Measurements from ENCODE around the gene FCRLB.

Gene FCRLB

DNA sequence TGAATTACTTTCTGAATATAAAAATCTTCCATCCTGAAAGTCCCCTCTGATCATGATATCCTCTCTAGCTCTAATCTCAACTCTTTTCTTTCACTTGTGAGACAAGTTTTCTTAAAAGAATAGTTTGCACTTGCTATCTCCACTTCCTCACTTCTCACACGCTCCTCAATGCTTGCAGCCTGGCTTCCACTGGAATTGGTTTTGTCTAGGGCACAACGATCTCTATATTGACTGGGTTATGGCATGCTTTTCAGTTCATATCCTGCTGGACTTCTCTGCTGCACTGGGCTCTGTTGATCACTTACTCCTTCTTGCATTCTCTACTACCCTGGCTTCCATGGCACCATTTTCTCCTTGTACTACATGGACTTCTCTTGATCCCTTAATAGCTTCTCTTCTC is 13.8 kb upstream of the FCRLB start:
- H3K27ac ChIP-seq, result no peak overlapping the region

DNA sequence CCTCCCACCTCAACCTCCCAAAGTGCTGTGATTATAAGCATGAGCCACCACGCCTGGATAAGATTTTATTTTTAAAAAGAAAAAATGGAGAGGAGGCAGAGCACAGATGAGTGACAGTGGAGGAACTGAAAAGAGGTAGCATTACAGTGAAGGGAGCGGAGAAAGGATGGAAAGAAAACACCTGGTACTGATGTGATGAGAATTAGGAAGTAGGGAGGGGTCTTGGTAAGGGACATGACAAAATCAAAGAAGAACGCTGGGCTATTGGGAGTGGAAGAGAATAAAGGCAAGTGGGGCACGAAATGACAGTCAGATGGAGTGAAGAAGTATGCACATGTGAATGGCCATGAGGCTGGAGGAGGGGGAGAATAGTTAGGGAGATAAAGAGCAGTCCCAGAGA is 12.0 kb upstream of the FCRLB start:
- no peak overlapping the region for H3K27ac ChIP-seq
- TF ChIP-seq CTCF (conservative IDR thresholded peaks at IDR 0.05), result no peak
- no peak for TF ChIP-seq ZFX (IDR thresholded peaks at IDR 0.05)

More for the DNA sequence above, 13.8 kb upstream of the FCRLB start:
- TF ChIP-seq ZFX (IDR thresholded peaks at IDR 0.05) (no peak), CTCF (conservative IDR thresholded peaks at IDR 0.05) (no peak)

- H3K27ac ChIP-seq, result no peak overlapping the region
- TF ChIP-seq ZFX (IDR thresholded peaks at IDR 0.05), result no peak
- no peak for TF ChIP-seq CTCF (conservative IDR thresholded peaks at IDR 0.05)
Measured at GRCh38 chr1:161710560-161710959, 10.8 kb upstream of the FCRLB start.

- no peak for TF ChIP-seq ZFX (IDR thresholded peaks at IDR 0.05)
- no peak for TF ChIP-seq CTCF (conservative IDR thresholded peaks at IDR 0.05)
- no peak overlapping the region for H3K27ac ChIP-seq
Measured at GRCh38 chr1:161718559-161719324, 2.6 kb upstream of the FCRLB start.

GRCh38 chr1:161719325-161719611 is 2.1 kb upstream of the FCRLB start:
- H3K27ac ChIP-seq, result no peak overlapping the region
- TF ChIP-seq CTCF (conservative IDR thresholded peaks at IDR 0.05) (no peak), ZFX (IDR thresholded peaks at IDR 0.05) (no peak)

DNA sequence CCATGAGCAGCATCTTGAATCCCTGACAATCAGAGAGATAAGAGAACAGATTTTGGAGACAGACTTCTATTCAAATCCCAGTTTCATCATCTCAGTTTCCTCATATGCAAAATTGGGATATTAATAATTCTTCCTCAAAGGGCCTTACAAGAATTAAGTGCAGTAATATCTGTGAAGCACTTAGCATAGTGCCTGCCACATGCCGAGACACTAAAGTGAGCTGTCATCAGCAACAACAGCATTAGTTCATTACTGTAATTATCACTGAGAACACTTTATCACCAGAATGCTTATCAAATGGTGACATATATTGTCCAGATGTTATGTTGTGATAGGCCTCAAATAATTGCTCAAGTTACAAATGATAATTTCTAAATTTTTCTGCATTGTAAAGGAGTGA is 922 bp upstream of the FCRLB start:
- no peak overlapping the region for H3K27ac ChIP-seq
- TF ChIP-seq ZFX (IDR thresholded peaks at IDR 0.05) (no peak), CTCF (conservative IDR thresholded peaks at IDR 0.05) (no peak)

DNA sequence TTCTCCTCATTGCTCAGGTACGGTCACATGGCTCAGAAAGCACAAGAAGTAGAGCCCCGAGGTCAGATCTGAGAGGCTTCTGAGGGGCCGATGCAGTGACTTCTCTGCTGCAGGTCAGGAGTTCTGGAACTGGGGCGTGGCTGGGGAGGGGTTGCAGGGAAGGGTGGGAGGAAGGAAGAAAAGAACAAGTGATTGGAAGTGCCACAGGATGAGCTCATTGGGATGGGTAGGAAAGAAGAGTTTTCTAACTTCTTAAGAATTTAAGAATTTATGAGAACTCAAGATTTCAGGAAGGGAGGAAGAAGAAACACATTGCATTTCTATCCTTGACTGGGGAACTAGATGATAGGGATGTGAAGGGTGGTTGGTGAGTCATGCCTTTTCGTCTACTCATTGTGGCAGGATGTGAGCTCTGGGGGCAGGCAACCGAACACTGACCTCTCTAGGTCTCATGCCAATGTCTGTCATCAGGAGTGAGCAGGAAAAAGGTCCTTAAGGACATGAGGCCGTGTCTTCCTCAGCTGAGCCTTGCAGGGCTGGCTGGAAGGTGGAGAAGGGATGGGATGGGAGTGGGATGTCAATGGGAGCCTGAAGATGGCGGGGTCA is 497 bp downstream of the FCRLB start:
- H3K27ac ChIP-seq, result no peak overlapping the region
- TF ChIP-seq ZFX (IDR thresholded peaks at IDR 0.05) (no peak), CTCF (conservative IDR thresholded peaks at IDR 0.05) (no peak)
